T-helper 1 cell treated with Interleukin-12 subunit alpha and Interleukin-12 subunit beta and Interleukin-4 antibody, amounts not matched to agents 30 μg/mL and 1 μg/mL, for 36 hours (primary cell): ENCODE results near the gene CARD9.

Experiments
- H3K27ac Mint-ChIP-seq: one replicate; pipeline ENCODE4 v1.8.0; 2021; ENCODE audit warnings: mild to moderate bottlenecking, mixed read lengths
- H3K27me3 Mint-ChIP-seq: one replicate; pipeline ENCODE4 v1.8.0; 2021; ENCODE audit warnings: low read depth, mixed read lengths
- H3K36me3 Mint-ChIP-seq: one replicate; pipeline ENCODE4 v1.8.0; 2021; ENCODE audit warnings: low read depth, mixed read lengths
- H3K4me1 Mint-ChIP-seq: one replicate; pipeline ENCODE4 v1.8.0; 2021; ENCODE audit warnings: low read depth, mixed read lengths
- H3K4me3 Mint-ChIP-seq: one replicate; pipeline ENCODE4 v1.8.0; 2021; ENCODE audit warnings: mild to moderate bottlenecking, moderate library complexity, mixed read lengths
- H3K9me3 Mint-ChIP-seq: one replicate; pipeline ENCODE4 v1.8.0; 2021; ENCODE audit warnings: mixed read lengths

CARD9 gene

DNA sequence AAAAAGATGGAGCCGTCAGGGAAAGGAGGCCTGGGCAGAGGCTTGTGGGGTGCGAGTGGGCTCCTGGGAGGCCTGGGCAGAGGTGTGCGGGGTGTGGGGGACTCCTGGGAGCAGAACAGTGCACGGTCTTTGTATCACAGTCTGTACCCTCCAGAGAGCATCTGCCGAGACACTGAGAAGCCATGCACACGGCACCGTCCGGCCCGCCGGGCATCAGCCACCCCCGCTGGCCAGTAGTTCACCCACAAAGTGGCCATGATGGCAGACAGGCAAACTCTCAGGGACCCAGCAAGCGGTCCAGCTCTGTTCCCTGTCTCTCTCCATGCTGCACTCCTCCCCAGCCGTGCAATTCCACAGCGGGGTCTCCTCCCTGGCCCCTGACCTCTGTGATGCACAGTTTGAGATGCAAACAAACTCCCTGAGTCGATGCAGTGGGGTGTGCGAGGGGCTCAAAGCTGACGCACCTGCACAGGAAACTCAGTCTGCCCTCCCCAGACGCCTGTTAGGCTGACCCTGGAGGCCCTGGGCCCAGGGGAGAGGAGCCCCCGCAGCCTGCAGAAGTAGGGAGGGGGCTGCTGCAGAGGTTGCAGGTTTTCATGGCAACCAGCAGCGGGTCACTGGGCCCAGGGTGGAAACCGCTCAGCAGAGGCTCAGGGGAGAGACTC lies 55.2 kb downstream of the CARD9 start:
- H3K36me3 Mint-ChIP-seq, result peaks cover 6% of the 10 kb centered on the region
- H3K4me3 Mint-ChIP-seq, result no peak overlapping the region
- no peak overlapping the region for H3K27ac Mint-ChIP-seq
- H3K4me1 Mint-ChIP-seq, result no peaks in the 10 kb centered on the region
- no peaks in the 10 kb centered on the region for H3K27me3 Mint-ChIP-seq
- H3K9me3 Mint-ChIP-seq, result peaks cover 22% of the 10 kb centered on the region

DNA sequence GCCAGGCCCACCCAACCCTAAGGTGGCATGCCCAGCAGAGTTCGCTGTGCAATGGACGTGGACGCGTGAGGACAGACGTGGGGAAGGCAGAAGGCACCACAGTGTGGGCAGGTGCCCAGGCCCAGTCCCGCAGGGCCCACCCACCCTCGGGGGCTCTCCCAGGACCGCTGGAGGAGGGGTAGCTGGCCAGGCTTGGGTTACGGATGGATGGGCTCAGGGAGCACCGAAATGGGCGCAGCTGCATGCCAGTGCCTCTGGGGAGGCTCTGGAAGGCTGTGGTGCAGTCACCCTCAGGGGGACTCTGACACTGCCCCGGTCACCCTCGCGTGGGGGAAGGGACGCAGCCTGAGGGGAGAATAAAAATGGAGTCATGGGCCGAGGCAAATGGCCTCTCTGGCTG lies 55.8 kb downstream of the CARD9 start:
- Mint-ChIP-seq H3K4me1 (no peaks in the 10 kb centered on the region), H3K36me3 (peaks cover 6% of the 10 kb centered on the region), H3K27me3 (no peaks in the 10 kb centered on the region), H3K9me3 (peaks cover 22% of the 10 kb centered on the region), H3K27ac (no peak overlapping the region), H3K4me3 (no peak overlapping the region)

DNA sequence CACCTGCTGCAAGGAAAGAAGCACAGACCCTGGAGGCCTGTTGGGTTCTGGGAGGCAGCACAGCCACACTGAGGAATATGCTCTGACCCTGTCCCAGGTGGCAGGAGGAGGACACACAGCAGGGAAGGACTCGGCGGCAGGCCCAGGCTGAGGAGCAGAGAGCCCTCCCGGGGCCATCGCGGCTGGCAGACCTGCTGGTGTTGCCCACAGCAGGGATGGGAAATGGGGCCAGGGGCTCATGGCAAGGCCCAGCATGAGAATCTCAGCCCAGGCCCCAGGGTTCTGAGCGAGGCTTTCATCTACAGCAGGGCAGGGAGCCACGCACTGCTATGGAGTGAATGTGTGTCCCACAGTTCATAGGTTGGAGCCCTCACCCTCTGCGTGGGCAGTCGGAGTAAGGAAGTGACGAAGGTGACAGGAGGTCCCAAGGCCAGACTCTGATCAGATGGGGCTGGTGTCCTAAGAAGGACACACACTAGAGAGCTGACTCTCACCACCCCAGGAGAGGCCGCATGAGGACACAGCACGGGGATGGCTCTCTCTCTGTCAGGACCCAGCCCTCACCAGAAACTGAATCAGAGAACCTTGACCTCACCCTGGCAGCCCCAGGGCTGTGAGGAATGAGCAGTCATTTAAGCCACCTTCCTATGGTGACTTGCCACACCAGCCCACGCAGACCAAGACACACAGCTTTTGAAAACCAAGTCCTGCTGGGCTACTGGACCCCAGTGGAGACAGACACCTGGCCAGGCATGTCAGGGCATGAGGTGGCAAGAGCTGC lies 56.4 kb downstream of the CARD9 start:
- Mint-ChIP-seq H3K36me3 (peaks cover 6% of the 10 kb centered on the region), H3K27me3 (no peaks in the 10 kb centered on the region), H3K27ac (no peak overlapping the region), H3K4me1 (no peaks in the 10 kb centered on the region), H3K4me3 (no peak overlapping the region), H3K9me3 (peaks cover 22% of the 10 kb centered on the region)

DNA sequence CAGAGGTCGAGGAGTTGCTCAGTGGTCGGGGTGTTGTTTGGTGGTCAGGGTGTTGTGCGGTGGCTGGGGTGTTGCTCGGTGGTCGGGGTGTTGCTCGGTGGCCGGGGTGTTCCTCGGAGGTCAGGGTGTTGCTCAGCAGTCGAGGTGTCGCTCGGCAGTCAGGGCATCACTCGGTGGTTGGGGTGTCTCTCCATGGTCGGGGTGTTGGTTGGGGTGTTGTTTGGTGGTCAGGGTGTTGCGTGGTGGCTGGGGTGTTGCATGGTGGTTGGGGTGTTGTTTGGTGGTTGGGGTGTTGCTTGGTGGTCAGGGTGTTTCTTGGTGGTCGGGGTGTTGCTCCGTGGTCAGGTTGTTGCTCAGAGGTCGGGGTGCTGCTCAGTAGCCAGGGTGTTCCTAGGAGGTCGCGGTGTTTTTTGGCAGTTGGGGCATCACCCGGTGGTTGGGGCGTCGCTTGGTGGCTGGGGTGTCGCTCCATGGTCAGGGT lies 57.2 kb downstream of the CARD9 start:
- no peaks in the 10 kb centered on the region for H3K4me1 Mint-ChIP-seq
- H3K36me3 Mint-ChIP-seq, result peaks cover 6% of the 10 kb centered on the region
- H3K27me3 Mint-ChIP-seq, result no peaks in the 10 kb centered on the region
- H3K4me3 Mint-ChIP-seq, result no peak overlapping the region
- no peak overlapping the region for H3K27ac Mint-ChIP-seq
- peaks cover 22% of the 10 kb centered on the region for H3K9me3 Mint-ChIP-seq

DNA sequence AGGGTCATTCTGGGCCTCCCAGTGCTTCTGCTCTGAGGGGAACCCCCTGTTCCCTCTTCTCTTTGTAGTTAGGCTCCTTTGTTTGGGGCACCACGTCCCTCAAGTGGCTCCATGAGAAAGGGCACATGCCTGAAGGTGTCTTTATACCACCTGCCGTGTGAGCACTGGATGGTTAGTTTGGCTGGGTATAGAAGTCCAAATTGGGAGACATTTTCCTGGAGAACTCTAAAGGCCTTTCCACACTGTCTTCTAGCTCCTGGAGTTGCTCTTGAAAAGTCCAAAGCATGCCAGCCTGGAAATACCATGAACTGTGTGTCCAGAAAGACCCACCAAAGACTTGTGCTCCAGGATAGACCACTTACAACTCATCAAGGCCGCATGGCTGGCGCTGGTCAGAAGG lies 58.5 kb downstream of the CARD9 start:
- Mint-ChIP-seq H3K27ac (no peak overlapping the region), H3K9me3 (peaks cover 22% of the 10 kb centered on the region), H3K4me1 (no peaks in the 10 kb centered on the region), H3K27me3 (no peaks in the 10 kb centered on the region), H3K4me3 (no peak overlapping the region), H3K36me3 (peaks cover 6% of the 10 kb centered on the region)

DNA sequence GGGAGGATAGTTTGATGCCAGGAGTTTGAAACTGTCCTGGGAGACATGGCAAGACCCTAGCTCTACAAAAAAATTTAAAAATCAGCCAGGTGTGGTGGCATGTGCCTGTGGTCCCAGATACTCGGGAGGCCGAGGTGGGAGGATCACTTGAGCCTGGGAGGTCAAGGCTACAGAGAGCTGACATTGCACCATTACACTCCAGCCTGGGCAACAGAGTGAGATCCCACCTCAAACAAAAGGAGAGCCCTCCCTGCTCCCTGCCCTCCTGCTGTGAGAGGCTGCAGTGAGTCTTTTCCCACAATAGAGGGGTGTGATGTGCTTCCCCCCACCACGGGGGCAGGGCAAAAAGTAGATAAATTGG lies 59.4 kb downstream of the CARD9 start:
- Mint-ChIP-seq H3K4me3 (no peak overlapping the region), H3K27me3 (no peaks in the 10 kb centered on the region), H3K36me3 (peaks cover 6% of the 10 kb centered on the region), H3K27ac (no peak overlapping the region), H3K4me1 (no peaks in the 10 kb centered on the region), H3K9me3 (peaks cover 22% of the 10 kb centered on the region)
